HG03565 (cell line): ENCODE data around the gene GCSAM.
"Not testable (repeated sequence)": the region's sequence is repeated elsewhere in the genome, so short reads cannot be mapped to it uniquely, and the experiment has no call there.

Experiments used
- ATAC-seq: cut with Tn5 transposase; IDR thresholded peaks from one replicate; pipeline ENCODE4 v1.9.1; 2021; ENCODE audit warnings: mild to moderate bottlenecking, moderate library complexity; ENCODE audit not compliant: unreplicated experiment

The GCSAM gene

DNA sequence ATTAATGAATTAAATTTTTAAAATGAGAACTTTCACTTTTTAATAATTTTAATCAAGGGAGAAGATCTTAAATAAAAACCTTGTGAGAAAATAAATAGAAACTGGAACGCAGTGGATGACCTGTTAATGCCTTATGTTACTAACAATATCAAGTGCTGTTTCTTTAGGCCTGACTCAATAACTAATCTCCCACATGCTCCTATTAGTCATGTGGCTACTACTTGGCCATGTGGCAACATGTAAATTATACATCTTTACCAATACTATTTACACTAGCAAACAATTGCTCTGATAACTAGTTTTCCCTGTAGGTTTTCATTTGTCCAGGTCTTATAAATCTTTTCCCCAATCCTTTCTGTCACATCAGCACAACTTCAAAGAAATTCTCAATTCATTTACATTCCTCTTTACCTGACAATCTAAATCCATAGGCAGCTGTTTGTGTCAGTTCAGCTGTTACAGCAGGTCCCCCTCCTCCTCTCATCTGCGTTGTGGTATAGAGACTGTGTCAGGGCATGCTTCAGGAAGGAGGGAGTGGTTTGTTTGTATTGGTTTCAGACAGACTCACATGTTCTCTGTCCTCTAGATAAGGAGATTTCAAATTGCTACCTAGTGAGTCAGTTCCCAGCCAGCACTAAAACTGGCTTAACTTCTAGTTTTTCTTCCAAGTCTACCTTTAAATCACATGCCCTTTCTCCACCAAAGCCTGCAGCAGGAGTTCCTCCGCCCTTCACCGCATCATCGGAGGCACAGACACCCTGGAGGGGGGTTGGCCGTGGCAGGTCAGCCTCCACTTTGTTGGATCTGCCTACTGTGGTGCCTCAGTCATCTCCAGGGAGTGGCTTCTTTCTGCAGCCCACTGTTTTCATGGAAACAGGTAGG lies 58.2 kb downstream of the GCSAM start:
- ATAC-seq, result peak; percentile 86

- ATAC-seq, result no peak
These were observed 59.0 kb downstream of the GCSAM start for GRCh38 chr3:112074006-112074405.

GRCh38 chr3:112072387-112073060 lies 60.5 kb downstream of the GCSAM start:
- ATAC-seq, result not testable (repeated sequence)
